GM03348 (cell line): ENCODE measurements around the gene PRKAG2.
"Not testable (repeated sequence)": the region's sequence is repeated elsewhere in the genome, so short reads cannot be mapped to it uniquely, and the experiment has no call there.

ENCODE experiments used
- DNase-seq: peaks from one replicate; pipeline ENCODE4 v3.0.0; 2012; ENCODE audit warnings: low spot score

Gene PRKAG2

GRCh38 chr7:151763420-151763984 lies 113.4 kb downstream of the PRKAG2 start:
- DNase-seq: no peak

GRCh38 chr7:151762583-151763245 lies 114.2 kb downstream of the PRKAG2 start:
- no peak for DNase-seq

DNA sequence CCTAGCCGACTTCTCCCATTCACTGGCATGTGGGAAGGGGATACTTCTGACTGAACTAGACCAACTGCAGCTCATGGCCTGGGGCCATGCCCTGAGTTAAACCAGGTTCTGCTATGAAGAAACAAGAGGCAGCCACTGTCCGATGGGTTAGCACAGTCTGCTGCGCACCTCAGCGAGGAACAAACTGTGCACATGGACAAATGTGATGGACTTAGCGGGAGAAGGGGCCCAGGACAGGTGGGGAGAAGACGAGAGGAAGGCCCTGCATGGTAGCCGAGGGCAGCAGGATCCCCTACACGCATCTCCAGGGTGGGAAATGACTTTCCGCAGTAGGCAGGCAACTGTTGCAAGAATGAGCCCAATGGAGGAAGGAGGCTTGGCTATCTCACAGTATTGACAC lies 115.0 kb downstream of the PRKAG2 start:
- DNase-seq: no peak

GRCh38 chr7:151761231-151761630 lies 115.7 kb downstream of the PRKAG2 start:
- DNase-seq: no peak

GRCh38 chr7:151759591-151760042 lies 117.3 kb downstream of the PRKAG2 start:
- peak; percentile 86 for DNase-seq

- no peak for DNase-seq
Observed at GRCh38 chr7:151758622-151759540, 118.0 kb downstream of the PRKAG2 start.

DNA sequence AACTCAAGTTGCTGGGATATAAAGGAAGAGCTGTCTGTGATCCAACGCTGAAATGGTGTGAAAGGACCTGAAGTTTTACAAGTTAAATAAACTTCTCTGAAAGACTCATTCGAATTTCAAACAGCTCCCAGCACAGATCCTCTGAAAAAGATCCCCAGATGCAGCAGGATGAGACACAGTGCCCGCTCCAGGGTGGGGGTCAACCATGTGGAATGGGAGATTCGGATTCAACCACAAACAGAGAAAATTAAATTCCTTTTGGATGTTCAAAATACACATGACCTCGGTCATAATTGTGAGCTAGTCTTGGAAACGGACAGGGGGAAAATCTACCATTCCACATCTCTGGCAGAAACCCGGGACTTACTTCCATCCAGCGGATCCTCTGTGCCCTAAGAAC lies 119.6 kb downstream of the PRKAG2 start:
- DNase-seq: peak; percentile 80

DNA sequence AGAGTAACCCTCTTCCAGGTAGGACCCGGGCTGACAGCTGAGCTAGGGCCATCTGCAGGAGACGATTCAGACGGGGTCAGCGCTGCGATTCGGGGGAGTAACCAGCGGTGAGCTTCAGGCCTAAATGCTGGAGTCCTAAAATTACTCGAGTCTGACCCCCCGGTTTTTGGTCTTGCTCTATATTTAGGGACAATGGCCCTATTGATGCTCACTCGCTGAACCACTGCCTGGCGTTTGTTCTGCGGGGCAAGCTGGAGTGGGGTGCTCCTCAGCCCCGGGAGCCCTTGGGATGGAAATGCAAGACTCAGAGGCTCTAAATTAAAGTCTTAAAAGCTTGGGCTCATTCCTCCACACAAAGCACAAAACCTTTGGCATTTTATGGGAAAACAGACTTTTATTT lies 120.0 kb downstream of the PRKAG2 start:
- no peak for DNase-seq

GRCh38 chr7:151756076-151756731 lies 120.7 kb downstream of the PRKAG2 start:
- peak; percentile 21 for DNase-seq

DNA sequence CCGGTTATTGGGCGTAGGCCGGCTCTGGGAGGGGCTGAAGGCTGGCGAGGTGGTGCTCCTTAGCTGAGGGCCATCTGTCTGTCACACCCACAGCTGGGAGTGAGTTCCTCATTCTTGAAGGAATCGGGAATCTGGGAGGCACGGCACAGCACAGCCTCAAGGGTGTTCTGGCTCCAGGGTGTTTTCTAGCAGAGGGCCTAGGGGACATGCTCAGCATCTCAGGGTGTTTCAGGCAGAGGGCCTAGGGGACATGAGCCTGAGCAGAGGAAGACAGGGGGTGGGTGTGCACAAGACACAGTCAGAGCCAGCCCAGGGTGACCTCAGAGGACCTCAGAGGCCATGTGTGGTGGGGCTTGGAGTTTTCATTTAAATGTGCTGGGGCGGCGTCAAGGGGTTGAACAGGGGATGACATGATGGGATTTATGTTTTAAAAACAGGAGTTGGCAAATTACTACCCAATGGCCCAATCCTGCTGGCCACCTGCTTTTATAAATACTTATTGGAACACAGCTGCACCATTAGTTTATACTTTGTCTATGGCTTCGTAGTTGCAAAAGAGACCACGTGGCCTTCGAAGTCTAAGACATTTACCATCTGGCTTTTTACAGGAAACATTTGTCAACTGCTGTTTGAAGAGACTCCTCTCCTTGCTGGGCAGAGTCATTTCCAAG lies 121.6 kb downstream of the PRKAG2 start:
- DNase-seq: peak; percentile 47

DNA sequence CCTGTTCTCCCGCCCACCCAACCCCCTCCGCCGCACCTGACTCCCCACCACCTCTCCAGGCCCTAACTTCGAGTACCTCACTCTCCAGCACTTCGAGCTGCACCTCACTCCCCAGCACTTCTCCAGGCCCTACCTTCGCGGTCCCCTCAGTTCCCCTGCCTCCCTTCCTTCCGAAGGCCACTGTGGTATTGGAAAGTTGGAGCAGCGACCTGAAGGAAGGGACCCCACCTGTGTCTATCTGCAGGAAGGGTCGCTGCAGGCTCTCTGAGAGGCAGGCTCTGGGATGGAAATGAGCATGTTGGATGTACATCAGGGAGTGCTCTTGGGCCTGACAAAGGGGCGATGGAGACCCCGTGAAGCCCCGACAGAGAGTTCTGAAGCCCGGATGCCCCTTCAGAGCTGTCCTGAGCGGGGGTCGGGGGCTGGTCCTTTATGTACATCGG lies 122.2 kb downstream of the PRKAG2 start:
- DNase-seq: no peak

- peak; percentile 96 for DNase-seq
Observed at GRCh38 chr7:151754142-151754590, 122.7 kb downstream of the PRKAG2 start.

- DNase-seq: no peak
Observed at GRCh38 chr7:151752816-151753595, 123.9 kb downstream of the PRKAG2 start.

- no peak for DNase-seq
Observed at GRCh38 chr7:151752037-151752436, 124.9 kb downstream of the PRKAG2 start.

- no peak for DNase-seq
Observed at GRCh38 chr7:151748733-151749132, 128.2 kb downstream of the PRKAG2 start.

DNA sequence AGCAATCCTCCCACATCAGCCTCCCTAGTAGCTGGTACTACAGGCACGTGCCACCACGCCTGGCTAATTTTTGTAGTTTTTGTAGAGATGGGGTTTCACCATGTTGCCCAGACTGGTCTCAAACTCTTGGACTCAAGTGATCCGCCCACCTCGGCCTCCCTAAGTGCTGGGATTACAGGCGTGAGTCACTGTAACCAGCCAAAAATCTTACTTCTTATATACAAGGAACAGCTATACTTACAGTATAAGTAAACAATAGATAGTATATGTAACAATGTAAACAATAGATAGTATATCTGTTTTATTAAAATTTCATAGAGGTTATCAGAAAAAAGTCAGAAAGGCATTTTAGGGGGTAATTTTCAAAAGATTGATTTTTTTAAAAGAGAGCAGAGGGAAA lies 128.9 kb downstream of the PRKAG2 start:
- DNase-seq: not testable (repeated sequence)

GRCh38 chr7:151745706-151746105 lies 131.2 kb downstream of the PRKAG2 start:
- no peak for DNase-seq

DNA sequence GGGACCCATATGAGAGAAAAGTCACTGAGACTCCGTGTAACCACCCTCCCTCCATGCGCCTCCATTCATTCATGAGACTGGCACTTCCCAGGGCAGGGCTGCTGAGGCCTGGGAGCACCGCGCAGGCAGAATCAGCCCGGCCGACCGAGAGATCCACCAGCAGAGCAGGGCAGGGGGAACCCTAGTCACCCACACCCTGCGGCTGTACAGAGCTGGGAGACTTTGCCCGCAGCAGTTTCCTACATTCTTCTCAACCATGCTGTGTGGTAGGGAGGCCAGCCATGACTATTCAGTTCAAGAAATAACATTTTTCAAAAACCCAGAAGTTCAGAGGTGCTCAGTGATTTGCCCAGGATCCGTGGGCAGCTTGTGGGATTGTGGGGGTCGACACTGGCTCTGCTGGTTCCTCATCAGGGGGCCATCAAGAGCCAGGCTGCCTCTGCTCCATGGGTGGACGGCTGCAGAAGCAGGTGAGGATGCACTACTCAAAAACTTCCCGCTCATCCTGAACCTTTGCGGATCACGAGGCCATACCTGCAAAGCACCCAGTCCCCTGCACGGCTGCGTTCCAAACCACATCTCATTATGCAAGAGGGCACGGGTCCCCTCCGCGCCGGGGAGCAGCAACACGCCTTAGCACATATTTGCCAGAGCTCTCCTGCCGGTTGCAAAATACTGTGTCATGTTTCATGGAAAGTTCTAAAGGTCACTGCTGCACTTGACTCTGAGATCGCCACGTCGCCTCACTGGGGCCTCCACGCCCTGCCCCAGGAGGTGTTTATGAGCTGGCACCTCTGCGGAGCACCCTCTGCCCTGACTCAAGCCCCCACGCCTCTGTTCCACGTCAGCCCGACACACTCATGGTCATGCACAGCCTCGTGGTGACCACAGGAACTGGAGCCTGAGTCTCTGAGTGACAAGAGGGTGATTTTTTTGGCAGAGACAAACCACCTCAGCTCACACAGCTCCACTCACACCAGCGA lies 132.0 kb downstream of the PRKAG2 start:
- DNase-seq: peak; percentile 68

DNA sequence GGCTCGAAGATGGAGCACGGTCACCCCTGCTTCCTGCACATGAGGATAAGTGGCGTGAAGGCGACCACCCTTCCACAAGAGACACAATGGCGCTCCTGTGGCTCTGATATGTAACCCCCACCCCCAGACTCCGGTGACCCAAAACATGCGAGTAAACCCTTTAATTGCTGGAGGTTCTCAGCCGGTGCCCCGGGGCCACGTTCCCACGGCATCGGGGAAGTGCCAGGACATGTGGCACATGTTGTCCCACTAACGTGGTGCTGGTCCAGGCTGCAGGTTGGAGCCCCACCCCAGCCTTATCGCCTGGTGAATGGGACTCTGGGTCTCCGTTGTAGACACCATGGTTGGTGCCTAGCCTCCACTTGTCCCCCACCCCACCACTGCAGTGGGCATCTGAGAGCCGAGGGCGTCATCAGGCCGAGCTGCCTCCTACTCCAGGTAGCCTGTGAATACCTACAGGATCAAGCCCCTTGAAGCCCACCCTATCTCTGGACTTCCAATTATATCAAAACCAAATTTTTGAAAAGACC lies 132.8 kb downstream of the PRKAG2 start:
- no peak for DNase-seq
